Measurements from ENCODE around the gene LPP.

The LPP gene

GRCh38 chr3:188397766-188398705 is 244.1 kb downstream of the LPP start:
- H3K9me3 Mint-ChIP-seq: no peaks in the 10 kb centered on the region
- no peaks in the 10 kb centered on the region for H3K36me3 Mint-ChIP-seq (ENCODE audit: insufficient read depth)
- no peak for DNase-seq
- H3K27ac Mint-ChIP-seq: peak overlapping the region; percentile 30 to 86
- no peaks in the 10 kb centered on the region for H3K27me3 Mint-ChIP-seq
- ATAC-seq (replicated peaks): no peak
- peaks cover 30 to 62% of the 10 kb centered on the region in 2 donors for H3K4me1 Mint-ChIP-seq (ENCODE audit: low read depth in 2 of 2)
- peak overlapping the region; percentile 55 to 69 for H3K4me3 Mint-ChIP-seq

GRCh38 chr3:188400494-188401243 is 246.7 kb downstream of the LPP start:
- Mint-ChIP-seq H3K27ac (peak overlapping the region; percentile 49 to 63), H3K27me3 (no peaks in the 10 kb centered on the region), H3K36me3 (ENCODE audit: insufficient read depth) (no peaks in the 10 kb centered on the region), H3K4me1 (ENCODE audit: low read depth in 2 of 2) (peaks cover 33 to 73% of the 10 kb centered on the region in 2 donors), H3K9me3 (no peaks in the 10 kb centered on the region), H3K4me3 (peak overlapping the region in 1 of 2 donors; percentile 15)
- no peak for DNase-seq
- peak; percentile 57 for ATAC-seq (replicated peaks)

- DNase-seq: no peak
- Mint-ChIP-seq H3K36me3 (ENCODE audit: insufficient read depth) (no peaks in the 10 kb centered on the region), H3K4me1 (ENCODE audit: low read depth in 2 of 2) (peaks cover 34 to 74% of the 10 kb centered on the region in 2 donors), H3K27ac (peak overlapping the region in 1 of 2 donors; percentile 33), H3K9me3 (no peaks in the 10 kb centered on the region), H3K4me3 (no peak overlapping the region), H3K27me3 (no peaks in the 10 kb centered on the region)
- no peak for ATAC-seq (replicated peaks)
These were observed 247.5 kb downstream of the LPP start for GRCh38 chr3:188401244-188401993.

GRCh38 chr3:188402229-188402628 is 248.3 kb downstream of the LPP start:
- Mint-ChIP-seq H3K36me3 (ENCODE audit: insufficient read depth) (no peaks in the 10 kb centered on the region), H3K27ac (no peak overlapping the region), H3K4me1 (ENCODE audit: low read depth in 2 of 2) (peaks cover 32 to 68% of the 10 kb centered on the region in 2 donors), H3K9me3 (no peaks in the 10 kb centered on the region), H3K27me3 (no peaks in the 10 kb centered on the region), H3K4me3 (no peak overlapping the region)
- no peak for ATAC-seq (replicated peaks)
- DNase-seq: no peak

GRCh38 chr3:188403404-188403803 is 249.4 kb downstream of the LPP start:
- no peaks in the 10 kb centered on the region for H3K36me3 Mint-ChIP-seq (ENCODE audit: insufficient read depth)
- H3K9me3 Mint-ChIP-seq: no peaks in the 10 kb centered on the region
- DNase-seq (no peak), ATAC-seq (replicated peaks) (peak; percentile 35)
- peak overlapping the region; percentile 8 to 16 for H3K27ac Mint-ChIP-seq
- H3K4me3 Mint-ChIP-seq: no peak overlapping the region
- H3K27me3 Mint-ChIP-seq: no peaks in the 10 kb centered on the region
- peaks cover 26 to 57% of the 10 kb centered on the region in 2 donors for H3K4me1 Mint-ChIP-seq (ENCODE audit: low read depth in 2 of 2)

- H3K36me3 Mint-ChIP-seq (ENCODE audit: insufficient read depth): peaks cover 4% of the 10 kb centered on the region
- no peak overlapping the region for H3K4me3 Mint-ChIP-seq
- H3K4me1 Mint-ChIP-seq (ENCODE audit: low read depth in 2 of 2): peaks cover 24 to 49% of the 10 kb centered on the region in 2 donors
- DNase-seq (no peak), ATAC-seq (replicated peaks) (no peak)
- H3K9me3 Mint-ChIP-seq: no peaks in the 10 kb centered on the region
- no peaks in the 10 kb centered on the region for H3K27me3 Mint-ChIP-seq
- H3K27ac Mint-ChIP-seq: peak overlapping the region; percentile 8 to 16
These were observed 250.2 kb downstream of the LPP start for GRCh38 chr3:188404124-188404523.

- Mint-ChIP-seq H3K27me3 (no peaks in the 10 kb centered on the region), H3K4me3 (peak overlapping the region in 1 of 2 donors; percentile 26), H3K4me1 (ENCODE audit: low read depth in 2 of 2) (peaks cover 22 to 44% of the 10 kb centered on the region in 2 donors), H3K9me3 (no peaks in the 10 kb centered on the region), H3K27ac (peak overlapping the region in 1 of 2 donors; percentile 22), H3K36me3 (ENCODE audit: insufficient read depth) (peaks cover 4% of the 10 kb centered on the region)
- DNase-seq: no peak
- ATAC-seq (replicated peaks): no peak
These were observed 250.7 kb downstream of the LPP start for GRCh38 chr3:188404701-188405100.

- Mint-ChIP-seq H3K27me3 (no peaks in the 10 kb centered on the region), H3K36me3 (ENCODE audit: insufficient read depth) (peaks cover 4% of the 10 kb centered on the region), H3K4me3 (no peak overlapping the region), H3K4me1 (ENCODE audit: low read depth in 2 of 2) (peaks cover 9 to 20% of the 10 kb centered on the region in 2 donors), H3K27ac (no peak overlapping the region), H3K9me3 (no peaks in the 10 kb centered on the region)
- ATAC-seq (replicated peaks) (no peak), DNase-seq (no peak)
These were observed 253.4 kb downstream of the LPP start for GRCh38 chr3:188407158-188407880.

- no peak overlapping the region for H3K4me3 Mint-ChIP-seq
- H3K36me3 Mint-ChIP-seq (ENCODE audit: insufficient read depth): peaks cover 4% of the 10 kb centered on the region
These were observed 254.9 kb downstream of the LPP start for GRCh38 chr3:188408831-188409230.

GRCh38 chr3:188411750-188412149 is 257.8 kb downstream of the LPP start:
- DNase-seq (no peak), ATAC-seq (replicated peaks) (no peak)
- H3K36me3 Mint-ChIP-seq (ENCODE audit: insufficient read depth): peaks cover 4% of the 10 kb centered on the region
- no peaks in the 10 kb centered on the region for H3K27me3 Mint-ChIP-seq
- H3K4me3 Mint-ChIP-seq: no peak overlapping the region
- H3K9me3 Mint-ChIP-seq: no peaks in the 10 kb centered on the region
- peak overlapping the region in 1 of 2 donors; percentile 44 for H3K27ac Mint-ChIP-seq
- peaks cover 0 to under 1% of the 10 kb centered on the region in 2 donors for H3K4me1 Mint-ChIP-seq (ENCODE audit: low read depth in 2 of 2)

More at GRCh38 chr3:188408831-188409230, 254.9 kb downstream of the LPP start:
- H3K4me1 Mint-ChIP-seq (ENCODE audit: low read depth in 2 of 2): peaks cover 5% of the 10 kb centered on the region in 2 donors
- no peak for ATAC-seq (replicated peaks)
- DNase-seq: no peak
- H3K27me3 Mint-ChIP-seq: no peaks in the 10 kb centered on the region
- no peak overlapping the region for H3K27ac Mint-ChIP-seq
- no peaks in the 10 kb centered on the region for H3K9me3 Mint-ChIP-seq

GRCh38 chr3:188415196-188415595 is 261.2 kb downstream of the LPP start:
- no peaks in the 10 kb centered on the region for H3K9me3 Mint-ChIP-seq
- peaks cover 9 to 20% of the 10 kb centered on the region in 2 donors for H3K4me1 Mint-ChIP-seq (ENCODE audit: low read depth in 2 of 2)
- no peak overlapping the region for H3K4me3 Mint-ChIP-seq
- DNase-seq (no peak), ATAC-seq (replicated peaks) (no peak)
- no peaks in the 10 kb centered on the region for H3K36me3 Mint-ChIP-seq (ENCODE audit: insufficient read depth)
- H3K27ac Mint-ChIP-seq: no peak overlapping the region
- H3K27me3 Mint-ChIP-seq: no peaks in the 10 kb centered on the region

GRCh38 chr3:188416041-188416440 is 262.1 kb downstream of the LPP start:
- Mint-ChIP-seq H3K4me3 (no peak overlapping the region), H3K36me3 (ENCODE audit: insufficient read depth) (no peaks in the 10 kb centered on the region), H3K27me3 (no peaks in the 10 kb centered on the region), H3K4me1 (ENCODE audit: low read depth in 2 of 2) (peaks cover 9 to 20% of the 10 kb centered on the region in 2 donors), H3K9me3 (no peaks in the 10 kb centered on the region), H3K27ac (no peak overlapping the region)
- DNase-seq (no peak), ATAC-seq (replicated peaks) (no peak)
